ENCODE measurements around the gene HK3.
"Not testable (repeated sequence)": the region's sequence is repeated elsewhere in the genome, so short reads cannot be mapped to it uniquely, and the experiment has no call there.

Gene HK3

DNA sequence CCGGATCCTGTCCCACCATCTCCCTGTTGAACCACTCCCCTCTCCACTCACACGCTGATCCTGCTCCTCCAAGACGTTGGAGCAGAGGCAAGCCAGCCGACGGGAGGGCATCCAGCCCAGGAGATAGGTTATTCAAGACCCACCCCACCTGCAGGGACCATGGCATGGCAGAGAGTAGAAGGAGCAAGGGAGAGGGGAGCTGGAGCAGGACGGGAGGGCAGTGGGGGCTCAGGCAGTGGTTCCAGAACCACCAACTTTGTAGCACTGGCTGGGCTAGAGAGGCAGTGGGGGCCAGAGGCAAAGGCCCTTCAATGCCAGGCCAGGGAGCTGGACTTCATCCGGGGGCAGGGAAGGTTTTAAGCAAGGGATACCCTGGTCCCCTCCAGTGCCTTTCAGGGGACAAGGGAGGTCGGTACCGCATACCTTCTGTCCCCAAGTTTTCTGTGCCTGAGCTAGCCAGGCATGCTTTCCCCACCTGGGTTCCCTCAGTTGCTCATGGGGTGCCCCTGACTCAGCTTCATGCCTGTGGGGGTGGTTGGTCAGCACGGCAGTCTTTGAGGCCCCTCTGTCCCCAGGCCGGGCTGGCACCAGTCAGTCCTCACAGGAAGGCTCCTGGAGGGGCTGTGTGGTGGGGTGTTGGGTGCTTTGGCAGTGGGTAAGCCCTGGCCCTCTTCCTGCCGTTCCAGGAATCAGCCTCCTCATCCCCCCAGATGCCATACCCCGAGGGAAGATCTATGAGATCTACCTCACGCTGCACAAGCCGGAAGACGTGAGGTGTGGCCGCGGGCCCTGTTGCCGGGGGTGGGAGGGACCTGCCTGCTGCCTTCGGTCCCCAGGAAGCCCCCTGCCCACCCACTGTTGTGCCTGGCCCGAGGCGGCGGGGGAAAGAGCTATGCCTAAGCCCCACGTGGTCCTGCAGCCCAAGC, 22.4 kb downstream of the HK3 start:
- POLR2A ChIA-PET, result no interaction called here
- TF ChIP-seq CTCF (IDR thresholded peaks at IDR 0.05; ENCODE audit: control extremely low read depth, extremely low read depth, low read depth, missing control alignments), result no peak
- CTCF ChIA-PET, result interaction anchor here (1.7 to 2.1 kb wide), 2 partner anchors 10 to 22 kb away, joined by 5 read pairs; partner anchors contain the start of gene HK3
- DNase-seq (ENCODE audit: extremely low spot score), result no peak

- CTCF ChIA-PET, result interaction anchor here (0.8 to 2.1 kb wide), 3 partner anchors 9 to 26 kb away, joined by 4 to 5 read pairs (median 5); partner anchors contain the start of gene HK3
- POLR2A ChIA-PET, result no interaction called here
- no peak for TF ChIP-seq CTCF (IDR thresholded peaks at IDR 0.05; ENCODE audit: control extremely low read depth, extremely low read depth, low read depth, missing control alignments)
- DNase-seq (ENCODE audit: extremely low spot score), result no peak
Measured at GRCh38 chr5:176875783-176876505, 23.2 kb downstream of the HK3 start.

GRCh38 chr5:176875014-176875550, 24.1 kb downstream of the HK3 start:
- CTCF ChIA-PET, result interaction anchor here (0.8 to 2.1 kb wide), 3 partner anchors 8 to 27 kb away, joined by 4 to 5 read pairs (median 5); partner anchors contain the start of gene HK3
- TF ChIP-seq CTCF (IDR thresholded peaks at IDR 0.05; ENCODE audit: control extremely low read depth, extremely low read depth, low read depth, missing control alignments), result no peak
- no peak for DNase-seq (ENCODE audit: extremely low spot score)
- POLR2A ChIA-PET, result no interaction called here

DNA sequence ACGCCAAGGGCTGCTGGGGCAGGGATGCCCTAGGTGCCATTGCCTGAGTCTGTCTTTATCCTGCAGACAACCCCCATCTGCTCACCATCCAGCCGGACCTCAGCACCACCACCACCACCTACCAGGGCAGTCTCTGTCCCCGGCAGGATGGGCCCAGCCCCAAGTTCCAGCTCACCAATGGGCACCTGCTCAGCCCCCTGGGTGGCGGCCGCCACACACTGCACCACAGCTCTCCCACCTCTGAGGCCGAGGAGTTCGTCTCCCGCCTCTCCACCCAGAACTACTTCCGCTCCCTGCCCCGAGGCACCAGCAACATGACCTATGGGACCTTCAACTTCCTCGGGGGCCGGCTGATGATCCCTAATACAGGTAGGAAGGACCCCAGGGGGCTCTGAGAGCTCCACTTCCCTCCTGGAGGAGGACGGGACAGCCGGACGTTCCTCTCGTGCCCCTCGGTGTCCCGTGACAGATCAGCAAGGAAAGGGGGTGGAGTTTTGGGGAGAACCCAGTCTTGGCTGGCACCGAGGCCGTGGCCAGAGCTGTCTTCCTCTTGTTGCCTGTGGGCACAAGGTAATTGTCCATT, 24.9 kb downstream of the HK3 start:
- ChIA-PET POLR2A (no interaction called here), CTCF (interaction anchor here (0.8 kb wide), 1 partner anchor 25 kb away, joined by 3 read pairs; the partner anchor contains the start of gene HK3)
- no peak for TF ChIP-seq CTCF (IDR thresholded peaks at IDR 0.05; ENCODE audit: control extremely low read depth, extremely low read depth, low read depth, missing control alignments)
- no peak for DNase-seq (ENCODE audit: extremely low spot score)

GRCh38 chr5:176873541-176874172, 25.5 kb downstream of the HK3 start:
- ChIA-PET POLR2A (no interaction called here), CTCF (interaction anchor here (0.8 kb wide), 1 partner anchor 26 kb away, joined by 3 read pairs; the partner anchor contains the start of gene HK3)
- TF ChIP-seq CTCF (IDR thresholded peaks at IDR 0.05; ENCODE audit: control extremely low read depth, extremely low read depth, low read depth, missing control alignments), result no peak
- no peak for DNase-seq (ENCODE audit: extremely low spot score)

DNA sequence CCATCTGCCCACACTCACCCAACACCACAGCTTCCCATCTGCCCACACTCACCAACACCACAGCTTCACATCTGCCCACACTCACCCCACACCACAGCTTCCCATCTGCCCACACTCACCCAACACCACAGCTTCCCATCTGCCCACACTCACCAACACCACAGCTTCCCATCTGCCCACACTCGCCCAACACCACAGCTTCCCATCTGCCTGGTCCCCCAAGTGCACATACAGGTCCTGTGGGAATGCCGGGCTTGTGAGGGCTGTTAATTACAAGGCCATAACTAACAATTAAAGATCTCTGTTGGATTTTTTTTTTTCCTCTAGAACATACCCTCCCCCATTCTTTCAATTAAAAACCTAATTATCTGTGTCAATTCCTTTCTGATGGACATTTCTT, 26.1 kb downstream of the HK3 start:
- DNase-seq (ENCODE audit: extremely low spot score); POLR2A ChIA-PET; CTCF ChIA-PET: not testable (repeated sequence)

DNA sequence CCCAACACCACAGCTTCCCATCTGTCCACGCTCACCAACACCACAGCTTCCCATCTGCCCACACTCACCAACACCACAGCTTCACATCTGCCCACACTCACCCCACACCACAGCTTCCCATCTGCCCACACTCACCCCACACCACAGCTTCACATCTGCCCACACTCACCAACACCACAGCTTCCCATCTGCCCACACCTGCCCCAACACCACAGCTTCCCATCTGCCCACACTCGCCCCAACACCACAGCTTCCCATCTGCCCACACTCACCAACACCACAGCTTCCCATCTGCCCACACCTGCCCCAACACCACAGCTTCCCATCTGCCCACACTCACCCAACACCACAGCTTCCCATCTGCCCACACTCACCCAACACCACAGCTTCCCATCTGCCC, 26.6 kb downstream of the HK3 start:
- POLR2A ChIA-PET; DNase-seq (ENCODE audit: extremely low spot score); CTCF ChIA-PET: not testable (repeated sequence)

DNA sequence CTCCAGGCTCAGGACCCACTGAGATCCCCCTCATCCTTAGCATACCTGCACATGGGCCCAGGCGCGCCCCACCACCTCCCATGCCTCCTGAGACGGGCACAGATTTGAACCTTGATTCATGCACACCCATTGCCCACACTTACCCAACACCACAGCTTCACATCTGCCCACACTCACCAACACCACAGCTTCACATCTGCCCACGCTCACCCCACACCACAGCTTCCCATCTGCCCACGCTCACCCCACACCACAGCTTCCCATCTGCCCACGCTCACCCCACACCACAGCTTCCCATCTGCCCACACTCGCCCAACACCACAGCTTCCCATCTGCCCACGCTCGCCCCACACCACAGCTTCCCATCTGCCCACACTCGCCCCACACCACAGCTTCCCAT, 28.5 kb downstream of the HK3 start:
- CTCF ChIA-PET; DNase-seq (ENCODE audit: extremely low spot score): not testable (repeated sequence)
- POLR2A ChIA-PET, result interaction anchor here (0.6 kb wide), 1 partner anchor 116 kb away, joined by 3 read pairs; no protein-coding TSS in a partner anchor

Data from GM10248 (cell line).